ENCODE results near the gene GPX8.

GPX8 gene

GRCh38 chr5:55180016-55180415, 20.0 kb downstream of the GPX8 start:
- no peak overlapping the region for H3K4me3 ChIP-seq (ENCODE audit: low read depth, low read length)
- no peak for TF ChIP-seq CTCF (IDR thresholded peaks at IDR 0.05; ENCODE audit: control insufficient read depth, extremely low read depth, insufficient read depth)
- DNase-seq (ENCODE audit: low read depth), result no peak

DNA sequence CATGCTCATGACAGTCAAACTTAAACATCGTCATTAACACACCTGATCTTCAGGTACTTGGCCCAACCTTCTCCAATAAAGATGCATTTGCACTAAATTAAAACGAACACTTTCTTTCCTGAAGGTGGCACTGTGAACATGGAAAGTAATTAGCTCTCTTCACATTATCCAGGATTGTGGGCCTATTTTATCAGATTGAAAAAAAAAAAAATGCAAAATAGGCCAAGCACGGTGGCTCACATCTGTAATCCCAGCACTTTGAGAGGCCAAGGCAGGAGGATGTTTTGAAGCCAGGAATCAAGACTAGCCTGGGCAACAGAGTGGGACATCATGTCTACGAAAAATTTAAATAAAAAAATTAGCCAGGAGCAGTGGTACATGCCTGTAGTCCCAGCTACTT, 27.4 kb downstream of the GPX8 start:
- no peak overlapping the region for H3K4me3 ChIP-seq (ENCODE audit: low read depth, low read length)
- TF ChIP-seq CTCF (IDR thresholded peaks at IDR 0.05; ENCODE audit: control insufficient read depth, extremely low read depth, insufficient read depth), result peak; percentile 78
- peak; percentile 72 for DNase-seq (ENCODE audit: low read depth)

DNA sequence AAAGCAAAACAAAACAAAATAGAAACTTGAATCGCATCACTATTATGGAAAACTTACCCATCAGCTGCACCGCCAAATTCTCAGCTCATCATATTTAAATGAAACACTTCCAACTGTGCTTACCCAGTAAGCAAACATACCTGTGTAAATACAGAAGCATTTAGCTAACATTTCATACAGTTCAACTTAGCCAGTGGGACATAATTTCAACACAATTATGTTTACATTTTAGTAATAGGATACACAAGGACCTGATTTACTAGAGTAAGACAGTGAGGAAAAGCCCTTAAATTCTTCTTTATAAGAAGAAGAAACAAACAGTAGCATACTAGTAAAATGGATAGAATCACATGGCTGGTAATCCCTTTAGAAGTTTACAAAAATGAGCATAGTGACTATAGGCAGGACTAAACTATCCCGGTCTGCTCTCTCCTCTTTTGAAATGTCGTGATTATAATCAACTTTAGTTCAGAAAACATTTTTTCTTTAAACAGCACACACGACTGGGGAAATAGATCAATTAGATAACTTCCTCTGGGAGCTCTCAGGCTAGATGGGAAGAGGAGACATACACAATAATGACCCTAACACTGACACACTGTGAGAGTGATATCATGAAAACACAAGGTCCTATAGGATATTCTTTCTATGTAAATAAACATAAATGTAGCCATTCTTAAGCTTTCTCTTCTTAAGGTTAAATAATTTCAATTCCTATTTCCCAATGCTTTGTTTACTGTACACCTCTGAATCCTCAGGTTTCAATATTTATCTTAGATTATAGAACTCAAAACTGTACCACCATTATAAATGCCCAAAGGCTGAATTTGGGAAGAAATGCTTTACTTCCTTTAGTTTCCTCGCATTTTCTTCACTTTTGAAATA, 28.9 kb downstream of the GPX8 start:
- peak overlapping the region; percentile 13; the same call in 1 of the 2 replicates for H3K4me3 ChIP-seq (ENCODE audit: low read depth, low read length)
- peak; percentile 98 for DNase-seq (ENCODE audit: low read depth)
- TF ChIP-seq CTCF (IDR thresholded peaks at IDR 0.05; ENCODE audit: control insufficient read depth, extremely low read depth, insufficient read depth), result no peak

- DNase-seq (ENCODE audit: low read depth), result no peak
- TF ChIP-seq CTCF (IDR thresholded peaks at IDR 0.05; ENCODE audit: control insufficient read depth, extremely low read depth, insufficient read depth), result no peak
These were observed 31.2 kb downstream of the GPX8 start for GRCh38 chr5:55191165-55191564.

GRCh38 chr5:55205001-55205400, 45.0 kb downstream of the GPX8 start:
- DNase-seq (ENCODE audit: low read depth), result no peak
- no peak for TF ChIP-seq CTCF (IDR thresholded peaks at IDR 0.05; ENCODE audit: control insufficient read depth, extremely low read depth, insufficient read depth)
- no peak overlapping the region for H3K4me3 ChIP-seq (ENCODE audit: low read depth, low read length)

More at GRCh38 chr5:55191165-55191564, 31.2 kb downstream of the GPX8 start:
- no peak overlapping the region for H3K4me3 ChIP-seq (ENCODE audit: low read depth, low read length)

DNA sequence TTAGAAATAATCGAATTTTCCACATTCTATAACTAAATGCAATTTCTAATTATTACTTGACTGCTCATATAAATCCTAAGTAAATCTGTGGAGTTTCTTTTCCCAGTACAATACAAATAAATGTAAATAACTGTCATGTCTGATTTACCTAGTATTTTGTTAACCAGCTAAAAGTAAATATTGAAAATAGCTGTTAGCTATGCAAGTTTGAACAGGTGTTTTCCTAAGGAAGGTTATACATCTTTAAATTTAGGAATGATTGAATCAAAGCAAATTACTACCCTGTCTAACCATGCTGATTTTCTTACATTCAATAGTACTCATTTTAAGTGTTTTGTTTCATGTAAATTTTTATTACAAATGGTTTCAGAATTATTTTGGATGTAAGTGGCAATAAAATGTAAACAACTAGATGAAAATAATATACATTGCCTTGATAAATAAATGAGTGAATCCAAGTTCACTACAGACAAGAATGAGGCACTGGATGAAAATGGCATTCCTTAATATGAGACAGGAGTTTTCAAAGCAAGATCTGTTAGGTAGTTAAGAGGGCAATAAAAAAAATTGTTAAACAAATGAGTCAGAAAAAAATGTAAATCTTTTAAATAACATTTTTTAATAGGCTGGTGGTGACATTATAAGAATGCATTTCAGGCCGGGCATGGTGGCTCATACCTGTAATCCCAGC, 51.4 kb downstream of the GPX8 start:
- no peak for TF ChIP-seq CTCF (IDR thresholded peaks at IDR 0.05; ENCODE audit: control insufficient read depth, extremely low read depth, insufficient read depth)
- H3K4me3 ChIP-seq (ENCODE audit: low read depth, low read length), result no peak overlapping the region
- DNase-seq (ENCODE audit: low read depth), result peak; percentile 50
